AG09309 (cell line): Measurements from ENCODE around the gene CD36.

Experiments
- DNase-seq: peaks from one replicate; pipeline ENCODE4 v3.0.0-alpha.2; 2010; ENCODE audit warnings: low read depth
- H3K4me3 ChIP-seq: 2 replicates; pipeline ENCODE4 v1.5.1; 2011; ENCODE audit warnings: mild to moderate bottlenecking, low read depth, low read length, moderate library complexity; ENCODE audit not compliant: control insufficient read depth
- TF ChIP-seq, protein P1 (sequence below): IDR thresholded peaks from 2 replicates; pipeline ENCODE4 v1.5.1; 2011; ENCODE audit warnings: mild to moderate bottlenecking, low read depth, low read length, inconsistent platforms; ENCODE audit not compliant: insufficient read depth, control insufficient read depth; ENCODE audit errors: missing control alignments

Gene CD36

DNA sequence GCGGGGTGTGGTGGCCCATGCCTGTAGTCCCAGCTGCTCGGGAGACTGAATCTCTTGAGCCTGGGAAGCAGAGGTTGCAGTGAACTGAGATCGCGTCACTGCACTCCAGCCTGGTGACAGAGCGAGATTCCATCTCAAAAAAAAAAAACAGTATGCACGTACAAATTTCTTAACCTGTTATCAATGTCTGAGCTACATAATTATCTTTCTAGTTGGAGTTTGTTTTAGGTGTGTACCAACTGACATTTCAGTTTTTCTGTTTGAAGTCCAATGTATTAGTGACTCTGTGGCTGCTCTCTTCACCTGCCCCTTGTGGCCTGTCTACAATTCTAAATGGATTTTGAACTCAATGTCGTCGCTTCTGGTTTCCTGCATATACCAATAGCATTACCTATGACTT, 40.3 kb downstream of the CD36 start:
- no peak overlapping the region for H3K4me3 ChIP-seq
- TF ChIP-seq, protein P1, sequence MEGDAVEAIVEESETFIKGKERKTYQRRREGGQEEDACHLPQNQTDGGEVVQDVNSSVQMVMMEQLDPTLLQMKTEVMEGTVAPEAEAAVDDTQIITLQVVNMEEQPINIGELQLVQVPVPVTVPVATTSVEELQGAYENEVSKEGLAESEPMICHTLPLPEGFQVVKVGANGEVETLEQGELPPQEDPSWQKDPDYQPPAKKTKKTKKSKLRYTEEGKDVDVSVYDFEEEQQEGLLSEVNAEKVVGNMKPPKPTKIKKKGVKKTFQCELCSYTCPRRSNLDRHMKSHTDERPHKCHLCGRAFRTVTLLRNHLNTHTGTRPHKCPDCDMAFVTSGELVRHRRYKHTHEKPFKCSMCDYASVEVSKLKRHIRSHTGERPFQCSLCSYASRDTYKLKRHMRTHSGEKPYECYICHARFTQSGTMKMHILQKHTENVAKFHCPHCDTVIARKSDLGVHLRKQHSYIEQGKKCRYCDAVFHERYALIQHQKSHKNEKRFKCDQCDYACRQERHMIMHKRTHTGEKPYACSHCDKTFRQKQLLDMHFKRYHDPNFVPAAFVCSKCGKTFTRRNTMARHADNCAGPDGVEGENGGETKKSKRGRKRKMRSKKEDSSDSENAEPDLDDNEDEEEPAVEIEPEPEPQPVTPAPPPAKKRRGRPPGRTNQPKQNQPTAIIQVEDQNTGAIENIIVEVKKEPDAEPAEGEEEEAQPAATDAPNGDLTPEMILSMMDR = no peak
- DNase-seq = no peak

DNA sequence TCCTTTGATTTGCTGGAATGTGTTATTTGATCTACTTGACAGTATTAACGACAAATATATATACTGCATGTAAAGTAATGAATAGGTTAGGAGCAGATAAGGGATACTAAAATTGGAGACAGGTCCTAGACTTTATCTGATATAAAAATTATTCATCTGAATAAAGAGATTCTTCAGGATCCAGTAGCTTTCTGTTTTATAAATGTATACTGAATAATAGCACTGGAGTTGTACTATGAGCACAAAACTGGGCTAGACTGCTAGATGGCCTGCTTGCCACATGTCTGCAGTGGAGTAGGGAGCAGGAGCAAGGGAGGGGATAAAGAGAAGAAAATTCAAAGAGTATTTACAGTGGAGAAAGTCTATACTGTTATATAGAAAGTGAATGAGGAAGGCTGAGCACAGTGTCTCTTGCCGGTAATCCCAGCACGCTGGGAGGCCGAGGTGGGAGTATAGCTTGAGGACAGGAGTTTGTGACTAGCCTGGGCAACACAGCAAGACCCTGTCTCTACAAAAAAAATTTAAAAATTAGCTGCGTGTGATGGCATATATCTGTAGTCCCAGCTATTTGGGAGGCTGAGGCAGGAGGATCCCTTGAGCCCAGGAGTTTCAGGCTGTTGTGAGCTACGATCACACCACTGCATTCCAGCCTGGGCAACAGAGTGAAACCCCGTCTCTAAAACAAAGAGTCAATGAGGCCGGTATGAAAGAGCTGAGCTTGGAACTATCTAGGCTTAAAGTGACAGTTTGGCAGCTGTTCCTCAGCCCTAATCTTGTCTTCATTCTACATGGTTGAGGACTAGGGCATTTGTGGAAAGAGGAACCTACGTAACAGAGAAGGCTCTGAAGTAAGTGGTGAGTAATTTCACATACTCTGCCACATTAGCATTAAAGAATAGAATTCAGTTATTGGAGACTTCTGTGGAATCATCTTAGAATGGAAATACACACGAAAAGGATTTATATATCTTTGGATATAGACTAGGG, 41.8 kb downstream of the CD36 start:
- H3K4me3 ChIP-seq = no peak overlapping the region

DNA sequence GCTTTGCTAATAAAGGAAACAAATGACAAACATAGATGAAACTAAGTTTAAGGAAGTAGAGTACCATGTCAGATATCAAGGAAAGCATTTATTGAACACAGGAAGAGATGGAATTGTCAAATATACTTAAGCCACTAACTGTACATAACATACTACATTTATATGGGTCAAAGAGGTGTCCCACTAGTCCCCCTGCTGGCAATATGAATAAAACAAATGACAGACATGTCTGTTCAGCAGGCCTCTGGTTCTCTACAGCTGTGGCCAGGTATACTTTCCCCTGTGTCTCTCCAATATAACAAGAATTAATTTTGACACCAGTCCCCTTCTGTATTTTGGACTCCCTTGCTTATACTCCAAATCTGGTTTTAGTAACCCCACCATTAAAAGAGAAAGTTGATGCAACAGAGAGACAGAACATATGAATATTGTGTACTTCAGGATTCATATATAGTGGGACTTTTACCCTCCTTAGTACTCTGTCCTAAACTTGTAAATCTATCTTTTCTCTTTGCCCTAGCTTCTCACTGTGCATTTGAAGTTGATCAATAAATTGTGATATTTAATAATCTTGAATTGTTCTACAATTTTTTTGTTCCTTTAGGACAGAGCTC, 42.9 kb downstream of the CD36 start:
- DNase-seq = no peak
- TF ChIP-seq, protein P1 = peak; percentile 56
- no peak overlapping the region for H3K4me3 ChIP-seq

More for the DNA sequence above, 41.8 kb downstream of the CD36 start:
- no peak for DNase-seq
- TF ChIP-seq, protein P1 = no peak

DNA sequence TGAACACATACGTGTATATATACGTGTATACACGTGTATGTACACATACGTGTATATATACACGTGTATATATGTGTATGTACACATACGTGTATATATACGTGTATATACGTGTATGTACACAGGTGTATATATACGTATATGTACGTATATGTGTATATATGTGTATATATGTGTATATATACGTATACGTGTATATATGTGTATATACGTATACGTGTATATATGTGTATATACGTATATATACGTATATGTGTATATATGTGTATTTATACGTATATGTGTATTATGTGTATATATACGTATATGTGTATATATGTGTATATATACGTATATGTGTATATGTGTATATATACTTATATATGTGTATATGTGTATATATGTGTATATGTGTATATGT, 44.3 kb downstream of the CD36 start:
- DNase-seq = no peak
- TF ChIP-seq, protein P1 = no peak
- no peak overlapping the region for H3K4me3 ChIP-seq

DNA sequence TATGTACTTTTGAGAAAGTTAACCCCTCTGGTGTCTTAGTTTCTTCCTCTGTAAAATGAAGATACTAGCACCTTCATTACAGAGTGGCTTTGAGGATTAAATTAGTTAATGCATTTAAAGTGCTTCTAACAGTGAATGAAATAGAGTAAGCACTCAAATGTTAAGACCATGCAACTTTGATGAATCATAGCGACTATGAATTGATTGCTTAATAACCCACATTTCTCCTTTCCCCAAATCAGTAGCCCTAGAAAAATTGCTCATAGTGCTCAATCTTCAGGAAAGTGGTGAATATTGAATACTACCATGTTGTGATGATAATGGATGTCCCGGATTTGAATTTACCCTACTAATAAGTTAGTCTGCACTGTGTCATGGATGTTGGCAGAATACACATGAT, 48.1 kb downstream of the CD36 start:
- TF ChIP-seq, protein P1 = no peak
- DNase-seq = peak; percentile 37
- H3K4me3 ChIP-seq = no peak overlapping the region

DNA sequence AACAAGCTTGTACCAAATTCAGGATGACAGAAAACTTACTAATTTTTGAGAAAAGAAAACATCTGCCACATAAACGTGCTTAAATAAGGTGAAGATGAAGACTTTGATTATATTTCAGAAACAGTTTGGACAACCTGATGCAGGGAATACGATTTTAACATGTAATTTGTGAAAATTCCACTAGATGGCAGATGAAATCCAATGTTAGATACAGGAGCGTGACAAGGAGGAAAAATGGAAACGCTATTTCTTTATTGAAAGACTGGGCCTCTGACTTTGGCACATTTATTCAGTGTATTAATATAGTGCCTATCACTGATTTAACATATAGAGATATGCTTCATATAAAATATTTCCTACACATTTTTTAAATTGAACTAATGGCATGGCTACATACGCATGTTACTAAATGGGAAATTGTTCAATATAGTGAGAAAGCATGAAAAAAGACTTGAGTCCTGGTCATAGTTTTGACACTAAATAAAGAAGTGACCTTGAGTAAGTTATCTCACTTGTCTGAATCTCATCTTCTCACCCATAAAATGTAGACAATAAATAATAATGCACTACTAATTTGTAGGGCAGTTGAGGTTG, 60.7 kb downstream of the CD36 start:
- TF ChIP-seq, protein P1 = peak; percentile 39
- no peak overlapping the region for H3K4me3 ChIP-seq
- no peak for DNase-seq
